Measurements from ENCODE around the gene COX7A2L. TPM values are rescaled to one million over a fixed set of nuclear protein-coding genes. Genes with fewer than 3 reads are reported as not detected.

COX7A2L gene
- total and polyA plus RNA-seq, 4 donors: 55.0 to 102 (median 77.0) TPM

DNA sequence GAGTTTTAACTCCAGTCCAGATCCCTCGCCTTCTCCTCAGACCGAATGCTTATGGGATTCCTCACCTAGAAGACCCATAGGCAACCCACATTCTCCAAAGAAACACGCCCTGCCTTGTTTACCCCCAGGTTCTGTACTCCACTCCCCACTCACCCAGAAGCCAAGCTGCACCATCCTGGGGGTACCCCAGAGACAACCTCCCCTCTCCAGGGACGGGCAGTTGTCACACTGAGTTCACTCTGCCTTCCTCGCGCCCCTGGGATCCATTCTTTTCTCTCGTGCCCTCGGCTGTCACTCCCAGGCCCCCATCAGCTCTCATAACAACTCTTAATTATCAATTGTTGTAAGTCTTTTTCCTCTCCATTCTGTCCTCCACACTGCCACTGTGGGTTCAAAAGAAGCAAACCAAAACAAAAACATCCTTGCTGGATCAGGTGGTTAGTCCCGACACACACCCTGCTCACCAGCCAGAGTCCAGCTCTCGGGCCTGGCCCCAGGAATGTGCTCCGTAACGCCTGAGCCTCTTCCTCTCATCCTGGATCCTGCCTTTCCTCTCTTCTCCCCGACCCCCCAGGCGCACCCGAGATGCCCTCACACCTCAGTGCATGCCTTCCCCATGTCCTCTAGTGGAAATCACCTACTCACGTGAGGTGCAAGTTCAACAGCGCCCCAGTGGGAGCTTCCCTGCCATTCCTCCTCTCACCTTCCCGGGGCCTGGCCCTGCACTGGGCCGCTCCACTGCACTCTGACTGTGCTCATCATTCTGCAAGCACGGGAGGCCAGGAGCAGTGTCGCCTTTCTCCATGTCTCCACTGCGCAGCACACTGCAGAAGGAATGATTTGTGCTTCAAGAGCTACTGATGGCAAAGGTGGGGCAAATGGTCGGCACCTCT, 20.7 kb downstream of the COX7A2L start:
- H3K36me3 ChIP-seq (ENCODE audit: control insufficient read depth in 4 of 4, insufficient read depth in 3 of 4, low read depth in 1 of 4, low read length in 3 of 4): peaks cover 2 to 14% (median 5%) of the 10 kb centered on the region in 4 donors
- H3K27ac ChIP-seq (ENCODE audit: low read depth in 1 of 2, low read length in 2 of 2): no peak overlapping the region
- peaks cover under 1 to 14% (median 6%) of the 10 kb centered on the region in 4 donors for H3K4me1 ChIP-seq (ENCODE audit: control insufficient read depth in 4 of 4, insufficient read depth in 4 of 4, low read length in 3 of 4)
- TF ChIP-seq RAD21 (IDR thresholded peaks at IDR 0.05) (no peak), TAF1 (conservative IDR thresholded peaks at IDR 0.05) (no peak), JUND (IDR thresholded peaks at IDR 0.05) (no peak)
- TF ChIP-seq, protein P1, sequence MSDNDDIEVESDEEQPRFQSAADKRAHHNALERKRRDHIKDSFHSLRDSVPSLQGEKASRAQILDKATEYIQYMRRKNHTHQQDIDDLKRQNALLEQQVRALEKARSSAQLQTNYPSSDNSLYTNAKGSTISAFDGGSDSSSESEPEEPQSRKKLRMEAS (IDR thresholded peaks at IDR 0.05): no peak
- no peak overlapping the region for H3K9ac ChIP-seq (ENCODE audit: low read depth in 1 of 2, low read length in 2 of 2)
- no peak overlapping the region for H3K4me3 ChIP-seq (ENCODE audit: low read depth in 1 of 3, low read length in 3 of 3)
- H3K27me3 ChIP-seq (ENCODE audit: control insufficient read depth in 4 of 4, insufficient read depth in 4 of 4, low read length in 3 of 4): no peaks in the 10 kb centered on the region
- no peak for DNase-seq (ENCODE audit: low spot score)
- H3K9me3 ChIP-seq (ENCODE audit: control insufficient read depth in 4 of 4, low read length in 3 of 4): no peaks in the 10 kb centered on the region
- WGBS: 97% methylated on average over 23 of the region's 23 CpGs

DNA sequence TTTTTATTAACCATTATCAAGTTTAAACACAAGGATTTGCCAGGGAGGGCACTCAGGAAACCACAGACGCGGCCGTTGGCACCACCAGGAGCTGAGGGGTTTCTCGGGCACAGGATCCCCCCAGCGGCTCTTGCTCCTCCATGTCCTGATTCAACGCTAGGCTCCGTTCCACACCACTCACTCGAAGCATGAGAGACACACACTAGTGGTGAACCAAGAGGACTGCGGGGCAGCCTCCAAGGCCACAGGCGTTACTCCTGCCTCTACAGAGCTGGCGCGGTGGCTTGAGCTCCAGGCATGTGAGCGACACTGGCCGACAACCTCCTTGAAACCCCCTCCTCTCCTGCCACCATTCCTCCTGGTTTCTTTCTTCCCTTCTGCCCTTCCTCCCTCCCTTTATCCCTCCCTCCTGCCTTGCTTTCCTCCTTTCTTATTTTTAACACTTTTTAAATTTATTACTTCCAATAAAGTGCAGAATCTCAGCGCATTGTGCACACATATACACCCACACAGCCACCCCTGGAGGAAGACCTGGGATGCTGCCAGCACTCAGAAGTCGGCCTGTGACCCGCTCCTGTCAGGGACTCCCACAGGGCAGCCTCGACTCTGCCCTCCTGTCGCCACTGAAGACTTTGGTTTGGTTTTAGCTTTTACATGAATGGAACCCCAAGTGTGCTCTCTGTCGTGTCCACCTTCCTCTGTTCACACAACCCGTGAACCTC, 21.7 kb downstream of the COX7A2L start:
- Histone ChIP-seq H3K27me3 (ENCODE audit: control insufficient read depth in 4 of 4, insufficient read depth in 4 of 4, low read length in 3 of 4) (no peaks in the 10 kb centered on the region), H3K4me3 (ENCODE audit: low read depth in 1 of 3, low read length in 3 of 3) (no peak overlapping the region), H3K36me3 (ENCODE audit: control insufficient read depth in 4 of 4, insufficient read depth in 3 of 4, low read depth in 1 of 4, low read length in 3 of 4) (peaks cover 2 to 14% (median 5%) of the 10 kb centered on the region in 4 donors), H3K4me1 (ENCODE audit: control insufficient read depth in 4 of 4, insufficient read depth in 4 of 4, low read length in 3 of 4) (peaks cover 0 to 14% (median 6%) of the 10 kb centered on the region in 4 donors), H3K27ac (ENCODE audit: low read depth in 1 of 2, low read length in 2 of 2) (no peak overlapping the region), H3K9me3 (ENCODE audit: control insufficient read depth in 4 of 4, low read length in 3 of 4) (no peaks in the 10 kb centered on the region), H3K9ac (ENCODE audit: low read depth in 1 of 2, low read length in 2 of 2) (no peak overlapping the region)
- TF ChIP-seq HNF4A (conservative IDR thresholded peaks at IDR 0.05) (no peak), NR2F2 (IDR thresholded peaks at IDR 0.05) (no peak), REST (IDR thresholded peaks at IDR 0.05) (no peak), EGR1 (IDR thresholded peaks at IDR 0.05; ENCODE audit: low read depth in 2 of 2) (no peak), GABPA (IDR thresholded peaks at IDR 0.05 in 1 of 2, conservative IDR thresholded peaks at IDR 0.05 in 1 of 2) (no peak), HNF4G (IDR thresholded peaks at IDR 0.05) (no peak), JUND (IDR thresholded peaks at IDR 0.05) (no peak), YY1 (IDR thresholded peaks at IDR 0.05) (no peak), TAF1 (conservative IDR thresholded peaks at IDR 0.05) (no peak), ZBTB33 (IDR thresholded peaks at IDR 0.05) (no peak), RAD21 (IDR thresholded peaks at IDR 0.05) (no peak), SP1 (IDR thresholded peaks at IDR 0.05) (no peak), RXRA (IDR thresholded peaks at IDR 0.05) (no peak), CTCF (IDR thresholded peaks at IDR 0.05; ENCODE audit: low read depth, low read length, missing input control) (no peak), FOXA2 (IDR thresholded peaks at IDR 0.05) (no peak), FOXA1 (IDR thresholded peaks at IDR 0.05) (no peak)
- TF ChIP-seq, protein P2, sequence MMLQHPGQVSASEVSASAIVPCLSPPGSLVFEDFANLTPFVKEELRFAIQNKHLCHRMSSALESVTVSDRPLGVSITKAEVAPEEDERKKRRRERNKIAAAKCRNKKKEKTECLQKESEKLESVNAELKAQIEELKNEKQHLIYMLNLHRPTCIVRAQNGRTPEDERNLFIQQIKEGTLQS (IDR thresholded peaks at IDR 0.05): no peak
- TF ChIP-seq, protein P1 (IDR thresholded peaks at IDR 0.05): no peak
- 88% methylated on average over 21 of the region's 21 CpGs for WGBS
- no peak for DNase-seq (ENCODE audit: low spot score)
